GM19467 (cell line): ENCODE data around the gene RAB27A.
"Not testable (repeated sequence)": the region's sequence is repeated elsewhere in the genome, so short reads cannot be mapped to it uniquely, and the experiment has no call there.

Experiments used
- ATAC-seq: cut with Tn5 transposase; IDR thresholded peaks from one replicate; pipeline ENCODE4 v1.9.1; 2021; ENCODE audit warnings: mild to moderate bottlenecking, moderate library complexity; ENCODE audit not compliant: unreplicated experiment

RAB27A gene

GRCh38 chr15:55252201-55252600 lies 37.4 kb downstream of the RAB27A start:
- not testable (repeated sequence) for ATAC-seq

DNA sequence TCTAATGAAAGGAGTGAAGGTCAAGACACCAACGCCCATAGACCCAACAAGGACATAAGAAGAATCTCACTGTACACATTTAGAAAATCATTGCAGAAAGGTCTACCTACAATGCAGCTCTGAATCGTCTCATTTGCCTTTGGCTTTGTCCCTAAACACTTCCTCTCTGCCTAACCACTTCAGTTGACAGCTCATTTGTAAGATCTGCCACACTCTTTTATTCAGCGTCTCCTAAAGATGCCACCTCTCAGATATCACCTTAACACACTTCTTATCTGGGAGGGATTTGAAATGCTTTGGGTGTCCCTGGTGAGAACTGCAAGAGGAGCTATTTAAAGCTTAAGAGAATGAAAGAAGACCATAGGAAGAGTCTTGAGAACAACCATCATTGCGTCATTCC lies 38.7 kb downstream of the RAB27A start:
- ATAC-seq: no peak

DNA sequence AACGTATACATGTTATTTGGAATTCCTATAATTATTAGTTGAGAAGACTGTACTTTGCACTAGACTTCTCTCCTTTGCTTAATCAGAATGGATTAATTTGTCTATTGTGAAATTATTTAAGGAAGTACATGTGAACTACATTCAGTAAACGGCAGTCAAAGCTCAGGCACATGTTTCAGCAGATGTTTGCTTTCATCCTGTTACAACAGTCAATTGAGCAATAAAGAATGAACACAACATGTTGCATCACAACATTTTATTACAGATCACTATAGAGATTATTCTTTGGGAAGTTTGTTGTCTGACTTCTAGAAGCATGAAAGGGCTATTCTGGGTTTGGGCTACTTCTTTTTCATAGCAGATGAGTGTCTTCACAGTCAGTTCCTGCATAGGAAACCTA lies 39.2 kb downstream of the RAB27A start:
- ATAC-seq: no peak

DNA sequence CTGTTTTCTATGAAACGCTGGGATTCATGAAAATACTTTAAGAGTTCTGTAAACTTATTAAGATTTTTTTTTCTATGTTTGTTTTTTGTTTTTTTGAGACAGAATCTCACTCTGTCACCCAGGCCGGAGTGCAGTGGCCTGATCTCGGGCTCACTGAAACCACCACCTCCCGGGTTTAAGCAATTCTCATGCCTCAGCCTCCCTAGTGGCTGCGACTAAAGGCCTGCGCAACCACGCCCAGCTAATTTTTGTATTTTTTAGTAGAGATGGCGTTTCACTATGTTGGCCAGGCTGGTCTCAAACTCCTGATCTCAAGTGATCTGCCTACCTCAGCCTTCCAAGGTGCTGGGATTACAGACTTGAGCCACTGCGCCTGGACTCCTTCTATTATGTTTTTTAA lies 39.7 kb downstream of the RAB27A start:
- ATAC-seq: not testable (repeated sequence)

DNA sequence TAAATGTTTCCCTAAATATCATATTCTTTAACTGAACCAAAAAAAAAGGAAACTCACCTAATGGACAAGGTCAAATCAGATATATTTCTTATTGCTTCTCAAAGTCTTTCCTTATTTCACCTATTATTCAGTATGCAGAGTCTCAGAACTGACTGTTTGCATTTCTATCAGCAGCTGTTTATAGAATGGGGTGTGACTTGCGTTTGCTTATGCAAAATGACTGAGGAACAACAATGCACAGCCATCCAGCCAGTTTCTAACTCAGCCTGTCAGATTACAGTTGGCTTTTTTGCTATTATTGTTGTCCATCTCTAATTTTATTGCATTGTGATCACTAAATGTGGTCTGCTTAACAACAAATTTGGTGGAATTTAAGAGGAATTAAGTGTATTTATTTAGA lies 40.7 kb downstream of the RAB27A start:
- ATAC-seq: no peak

GRCh38 chr15:55247766-55248427 lies 41.7 kb downstream of the RAB27A start:
- no peak for ATAC-seq

- ATAC-seq: no peak
These were observed 42.3 kb downstream of the RAB27A start for GRCh38 chr15:55247311-55247710.

DNA sequence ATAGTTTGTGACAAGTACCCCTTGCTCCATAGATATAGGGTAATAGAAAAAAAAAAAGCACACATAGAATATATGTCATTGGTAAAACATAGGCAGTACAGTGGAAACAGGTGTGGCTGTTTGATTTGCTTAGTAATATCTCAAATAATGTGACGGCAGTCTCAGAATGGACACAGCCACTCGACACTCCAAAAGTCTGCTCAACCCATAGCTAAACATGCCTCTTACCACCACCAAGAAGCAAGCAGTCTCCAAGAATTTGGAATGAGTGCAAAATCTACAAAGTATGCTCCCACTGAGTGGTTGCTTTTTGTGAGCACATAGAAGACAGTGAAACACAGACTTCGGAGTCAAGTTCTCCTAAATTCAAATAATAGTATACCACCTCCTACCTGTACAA lies 43.0 kb downstream of the RAB27A start:
- ATAC-seq: no peak

- ATAC-seq: no peak
These were observed 44.6 kb downstream of the RAB27A start for GRCh38 chr15:55245059-55245458.

DNA sequence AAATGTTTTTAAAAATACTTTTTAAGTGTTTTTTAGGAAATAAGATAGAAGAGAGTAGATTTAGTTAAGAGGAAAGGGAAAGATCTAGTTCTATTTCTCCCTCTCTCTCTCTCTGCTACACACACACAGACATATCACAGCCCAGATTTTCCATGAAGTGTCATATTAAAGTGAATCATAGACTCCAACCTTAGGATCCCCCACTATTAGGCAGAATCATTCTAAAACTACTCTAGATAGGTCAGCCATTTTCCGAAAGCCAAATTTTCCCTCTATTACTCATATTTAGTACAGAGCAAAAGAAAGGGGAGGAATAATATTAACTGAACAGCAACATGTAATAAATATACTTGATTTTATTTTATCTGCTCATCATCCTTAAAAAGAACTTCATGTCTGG lies 47.7 kb downstream of the RAB27A start:
- no peak for ATAC-seq

DNA sequence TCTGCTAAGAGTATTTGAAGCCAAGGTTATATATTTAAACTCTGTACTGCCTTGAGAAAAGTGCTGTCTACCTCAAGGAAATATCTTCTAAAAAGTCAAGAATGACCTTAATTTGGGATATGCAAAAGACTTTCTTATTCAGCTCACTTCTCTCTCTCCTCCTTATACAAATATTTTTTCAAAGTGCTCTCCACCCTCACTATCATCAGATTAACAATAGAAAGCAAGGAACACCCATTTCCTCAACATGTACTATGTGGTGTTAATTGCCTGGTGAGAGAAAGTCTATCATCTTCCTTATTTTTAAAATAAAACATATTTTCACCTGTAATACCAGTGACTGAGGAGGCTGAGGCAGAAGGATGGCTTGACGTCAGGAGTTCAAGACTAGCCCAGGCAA lies 48.4 kb downstream of the RAB27A start:
- ATAC-seq: no peak

DNA sequence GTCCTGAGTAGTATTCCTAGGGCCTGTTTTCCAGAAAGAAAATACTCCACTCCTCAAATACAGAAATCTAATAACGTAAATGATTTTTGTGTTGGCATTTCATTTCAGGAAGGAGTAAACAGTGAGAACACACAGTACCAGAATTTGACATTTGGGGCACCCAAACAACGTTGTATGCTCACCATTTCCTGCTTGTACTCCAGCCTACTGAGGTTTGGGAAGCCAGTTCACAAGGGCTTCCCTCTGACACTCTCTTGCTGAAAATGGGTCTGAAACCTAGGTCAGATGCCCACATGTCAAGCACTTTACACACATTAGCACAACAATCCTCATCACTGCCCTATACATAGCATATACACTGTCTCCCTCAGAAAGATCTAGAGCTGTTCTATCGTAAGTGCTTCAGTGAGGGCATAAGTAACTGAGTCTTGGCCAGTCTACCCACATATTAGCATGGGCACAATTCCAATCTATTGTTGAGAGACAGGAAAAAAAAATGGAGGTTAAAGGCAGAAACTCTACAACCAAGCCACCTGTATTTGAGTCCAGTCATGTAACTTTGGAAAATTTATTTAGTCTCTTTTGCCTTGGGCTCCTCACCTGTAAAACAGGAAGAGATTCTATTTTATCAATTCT lies 49.4 kb downstream of the RAB27A start:
- ATAC-seq: no peak

GRCh38 chr15:55239440-55240124 lies 50.0 kb downstream of the RAB27A start:
- no peak for ATAC-seq

DNA sequence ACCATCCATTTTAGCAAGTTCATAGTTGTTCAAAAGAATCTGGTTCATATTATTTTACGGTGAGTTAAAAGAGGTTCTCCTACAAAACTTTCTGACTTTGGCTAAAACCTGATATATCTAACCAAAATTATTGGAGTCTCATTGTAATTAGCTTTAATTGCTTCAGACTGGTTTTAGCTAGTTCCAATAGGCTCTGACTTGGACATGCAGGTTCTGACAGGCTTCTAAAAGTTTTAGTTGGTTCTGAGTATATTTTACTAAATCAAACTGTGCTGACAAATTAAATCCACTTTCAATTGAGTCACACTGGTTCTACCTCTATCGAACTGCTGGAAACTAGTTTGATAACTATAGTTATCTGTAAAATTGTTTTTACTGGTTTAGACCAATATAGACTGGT lies 50.7 kb downstream of the RAB27A start:
- ATAC-seq: no peak

GRCh38 chr15:55237219-55238130 lies 52.1 kb downstream of the RAB27A start:
- ATAC-seq: no peak

DNA sequence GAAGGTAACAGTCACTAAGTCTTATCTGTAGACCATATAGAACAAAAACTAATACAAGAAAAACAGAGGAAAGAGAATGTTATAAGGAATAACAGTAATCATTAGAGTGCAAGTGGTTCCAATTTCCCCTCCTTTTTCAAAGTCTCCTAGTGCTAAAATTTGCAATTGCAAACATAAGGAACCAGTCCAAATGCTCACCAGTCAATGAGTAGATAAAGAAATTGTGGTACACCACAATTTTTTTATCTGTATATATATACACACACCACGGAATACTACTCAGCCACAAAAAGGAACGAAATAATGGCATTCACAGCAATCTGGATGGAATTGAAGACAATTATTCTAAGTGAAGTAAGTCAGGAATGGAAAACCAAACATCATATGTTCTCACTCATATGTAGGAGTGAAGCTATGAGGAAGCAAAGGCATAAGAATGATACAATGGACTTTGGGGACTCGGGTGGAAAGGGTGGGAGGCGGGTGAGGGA lies 54.0 kb downstream of the RAB27A start:
- no peak for ATAC-seq

DNA sequence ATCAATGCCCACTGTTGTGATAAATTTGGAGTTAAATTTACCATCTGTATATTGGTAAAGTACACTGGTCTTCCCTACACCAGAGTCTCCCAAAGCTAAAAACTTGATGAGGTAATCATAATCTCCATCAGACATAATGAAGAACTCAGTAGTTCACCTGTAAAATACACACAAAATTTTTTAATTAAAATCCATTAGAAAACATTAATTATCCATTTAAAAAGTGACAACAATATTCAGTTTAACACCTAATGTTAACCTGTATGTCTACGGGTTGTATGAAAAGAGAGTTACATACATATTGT lies 54.9 kb downstream of the RAB27A start:
- no peak for ATAC-seq

- no peak for ATAC-seq
These were observed 55.4 kb downstream of the RAB27A start for GRCh38 chr15:55234104-55234799.

GRCh38 chr15:55231455-55231854 lies 58.2 kb downstream of the RAB27A start:
- no peak for ATAC-seq

GRCh38 chr15:55230953-55231352 lies 58.7 kb downstream of the RAB27A start:
- no peak for ATAC-seq
